ENCODE results near the gene C9orf50.

C9orf50 gene

GRCh38 chr9:129617167-129617566 is 3.7 kb downstream of the C9orf50 start:
- peak in 8 of 42 donors; percentile 23 to 75 (median 54) for DNase-seq
- intact Hi-C loops (cut with DNase I): loop anchor here (10.0 kb wide), 1 partner anchor 122 kb away; no protein-coding TSS in a partner anchor

GRCh38 chr9:129615407-129616285 is 5.3 kb downstream of the C9orf50 start:
- intact Hi-C loops (cut with DNase I): loop anchor here (10.0 kb wide), 1 partner anchor 121 kb away; no protein-coding TSS in a partner anchor
- no peak for DNase-seq

DNA sequence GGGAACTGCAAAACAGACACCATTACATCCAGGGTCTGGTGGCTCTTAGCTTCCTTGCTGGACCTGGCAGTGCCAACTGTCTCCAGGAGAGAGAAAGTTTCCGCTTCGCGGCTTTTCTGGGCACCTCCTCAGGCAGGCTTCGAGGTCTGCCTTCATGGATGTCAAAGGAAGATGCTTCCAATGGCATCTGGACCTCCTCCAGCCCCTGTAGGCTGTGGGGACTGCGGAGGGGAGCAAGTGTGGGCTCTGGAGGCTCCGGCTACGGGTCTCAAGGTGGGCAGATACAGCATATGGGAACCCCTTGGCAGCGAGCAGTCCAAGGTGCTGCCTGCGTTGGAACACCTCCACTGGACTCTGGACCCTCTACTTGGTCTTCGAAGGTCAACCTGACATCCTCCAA is 6.0 kb downstream of the C9orf50 start:
- no peak for DNase-seq
- intact Hi-C loops (cut with DNase I): loop anchor here (10.0 kb wide), 1 partner anchor 120 kb away; no protein-coding TSS in a partner anchor

DNA sequence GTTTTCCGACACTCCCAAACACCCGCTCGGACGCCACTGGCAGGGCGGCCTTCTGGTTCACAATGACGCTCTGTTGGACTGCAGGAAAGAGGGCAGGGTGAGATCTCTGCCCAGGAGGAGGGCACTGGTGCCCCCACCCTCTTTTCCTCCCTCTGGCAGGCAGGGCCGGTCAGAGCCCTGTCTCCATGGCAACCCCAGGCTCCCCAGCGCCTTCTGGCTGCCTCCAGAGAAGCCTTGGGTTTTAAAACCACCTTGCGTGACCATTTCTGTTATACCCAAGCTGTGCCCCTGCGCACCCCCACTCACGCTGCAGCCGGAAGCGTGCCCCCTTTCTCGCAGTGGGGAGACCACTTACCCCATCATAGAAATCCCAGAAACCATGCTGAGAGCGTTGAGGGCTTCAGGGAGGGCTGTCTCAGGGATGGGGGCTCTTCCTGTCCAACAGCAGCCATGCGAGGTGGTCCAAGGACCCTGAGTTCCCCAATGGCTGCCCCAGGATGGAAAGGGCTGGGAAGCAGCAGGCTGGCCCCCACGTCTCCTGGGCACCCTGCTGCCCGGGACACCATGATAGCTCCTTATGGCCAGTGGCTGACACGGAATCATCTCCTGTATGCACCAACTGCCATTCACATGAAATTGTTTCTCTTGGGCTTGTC is 7.3 kb downstream of the C9orf50 start:
- intact Hi-C loops (cut with DNase I): loop anchor here (10.0 kb wide), 1 partner anchor 119 kb away; no protein-coding TSS in a partner anchor
- peak; percentile 74 to 96 (median 88) for DNase-seq

DNA sequence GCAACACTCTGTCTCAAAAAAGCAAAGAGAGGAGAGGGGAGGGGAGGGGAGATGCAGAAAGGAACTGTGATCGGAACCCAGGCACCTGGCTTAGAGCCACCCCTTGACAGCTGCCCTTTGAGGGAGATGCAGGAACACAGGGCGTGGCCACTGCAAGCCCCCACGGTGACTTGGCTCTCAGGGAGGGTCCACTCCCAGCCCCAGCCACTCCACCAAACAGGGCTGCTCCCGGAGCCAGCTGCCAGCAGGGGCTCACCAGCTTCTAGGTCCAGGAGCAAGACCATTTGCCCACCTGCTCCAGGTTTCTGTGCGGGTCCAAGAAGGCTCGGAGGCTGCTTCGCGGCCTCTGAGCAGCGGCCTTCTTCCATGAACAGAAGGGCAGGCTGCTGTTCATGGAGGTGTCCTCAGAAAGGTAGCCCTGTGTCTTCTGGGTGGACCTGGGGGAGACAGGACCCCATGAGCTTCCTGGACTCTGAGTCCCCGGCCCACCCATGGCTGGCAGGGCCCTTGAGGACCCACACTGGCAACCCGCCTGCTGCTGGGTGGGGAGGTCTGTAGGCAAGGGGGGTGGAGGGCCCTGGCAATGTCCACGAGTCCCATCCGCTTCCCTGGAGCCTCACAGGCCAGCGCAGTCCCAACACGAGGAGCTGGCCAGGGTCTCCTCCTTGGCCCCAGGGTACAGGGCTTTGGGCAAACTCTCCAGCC is 7.9 kb downstream of the C9orf50 start:
- peak in 4 of 42 donors; percentile 47 to 62 (median 54) for DNase-seq
- intact Hi-C loops (cut with DNase I): loop anchor here (10.0 kb wide), 1 partner anchor 118 kb away; no protein-coding TSS in a partner anchor

DNA sequence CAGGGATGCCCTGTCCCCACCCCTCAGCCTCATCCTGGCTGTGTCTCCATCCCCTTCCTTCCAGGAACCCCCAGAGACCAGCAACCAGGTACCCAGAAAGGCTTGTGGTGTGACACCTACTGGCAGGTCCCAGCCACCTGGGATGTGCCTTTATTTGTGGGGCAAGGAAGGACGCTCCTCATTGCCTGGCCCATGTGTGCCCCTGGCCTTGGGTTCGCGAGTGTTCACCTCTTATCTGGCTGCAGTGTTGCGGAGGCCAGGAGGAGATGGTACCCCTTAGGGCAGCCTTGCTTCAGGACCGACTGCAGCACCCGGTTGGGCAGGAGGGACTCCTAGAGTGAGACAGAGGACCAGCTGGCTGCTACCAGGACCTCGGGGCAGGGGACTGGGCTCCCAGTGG is 8.8 kb downstream of the C9orf50 start:
- DNase-seq: no peak
- intact Hi-C loops (cut with DNase I): loop anchor here (10.0 kb wide), 1 partner anchor 117 kb away; no protein-coding TSS in a partner anchor

DNA sequence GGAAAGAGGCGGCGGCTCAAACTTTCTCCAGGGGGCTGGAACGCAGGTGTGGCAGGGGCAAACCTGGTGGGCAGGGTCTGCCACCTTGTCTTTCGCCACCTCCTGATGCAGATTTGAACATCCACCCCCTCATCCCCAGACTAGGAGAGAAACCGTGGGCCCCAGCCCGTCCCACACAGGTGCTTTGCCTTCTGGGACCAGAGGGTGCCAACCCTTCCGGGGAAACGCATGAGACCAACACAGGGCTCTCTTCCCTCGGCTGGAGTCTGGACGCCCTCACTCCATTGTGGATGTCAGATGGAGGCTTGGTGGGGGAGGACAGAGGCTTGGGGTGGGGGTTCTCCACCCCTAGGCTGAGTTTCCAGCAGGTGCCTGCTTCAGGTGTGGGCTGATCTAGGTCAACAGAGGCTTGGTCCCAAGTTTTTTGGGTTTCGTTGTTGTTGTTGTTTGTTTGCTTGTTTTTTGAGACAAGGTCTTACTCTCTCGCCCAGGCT is 9.5 kb downstream of the C9orf50 start:
- DNase-seq: no peak
- intact Hi-C loops (cut with DNase I): loop anchor here (2.0 to 10.0 kb wide), 3 partner anchors 117 to 473 kb away; no protein-coding TSS in a partner anchor

- intact Hi-C loops (cut with DNase I): loop anchor here (2.0 to 10.0 kb wide), 3 partner anchors 116 to 472 kb away; no protein-coding TSS in a partner anchor
- DNase-seq: peak; percentile 65 to 89 (median 80)
These were observed 10.2 kb downstream of the C9orf50 start for GRCh38 chr9:129610473-129611306.

- DNase-seq: no peak
- intact Hi-C loops (cut with DNase I): loop anchor here (2.0 to 10.0 kb wide), 3 partner anchors 115 to 471 kb away; no protein-coding TSS in a partner anchor
These were observed 10.8 kb downstream of the C9orf50 start for GRCh38 chr9:129610213-129610472.

GRCh38 chr9:129609486-129610212 is 11.3 kb downstream of the C9orf50 start:
- intact Hi-C loops (cut with DNase I): loop anchor here (2.0 to 10.0 kb wide), 3 partner anchors 115 to 471 kb away; no protein-coding TSS in a partner anchor
- no peak for DNase-seq

- no peak for DNase-seq
- intact Hi-C loops (cut with DNase I): no loop called here
These were observed 12.1 kb downstream of the C9orf50 start for GRCh38 chr9:129608561-129609481.

DNA sequence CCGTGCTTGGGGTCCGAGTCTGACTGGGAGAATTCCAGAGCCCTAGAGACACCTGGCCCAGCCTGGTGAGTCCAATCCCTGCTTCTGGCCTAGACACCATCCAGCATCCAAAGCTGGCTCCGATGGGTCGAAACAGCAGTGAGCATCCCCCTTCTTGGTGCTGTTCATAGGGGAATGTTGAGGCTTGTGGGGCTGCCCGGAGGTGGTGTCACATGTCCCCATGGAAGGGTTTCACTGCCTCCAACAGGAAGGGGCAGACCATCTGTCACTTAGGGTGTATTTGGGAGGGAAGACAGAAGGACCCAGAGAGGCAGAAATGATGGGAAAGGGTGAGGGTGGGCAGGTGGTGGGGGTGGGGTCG is 13.9 kb downstream of the C9orf50 start:
- intact Hi-C loops (cut with DNase I): no loop called here
- DNase-seq: no peak

GRCh38 chr9:129606161-129607026 is 14.5 kb downstream of the C9orf50 start:
- intact Hi-C loops (cut with DNase I): no loop called here
- no peak for DNase-seq

DNA sequence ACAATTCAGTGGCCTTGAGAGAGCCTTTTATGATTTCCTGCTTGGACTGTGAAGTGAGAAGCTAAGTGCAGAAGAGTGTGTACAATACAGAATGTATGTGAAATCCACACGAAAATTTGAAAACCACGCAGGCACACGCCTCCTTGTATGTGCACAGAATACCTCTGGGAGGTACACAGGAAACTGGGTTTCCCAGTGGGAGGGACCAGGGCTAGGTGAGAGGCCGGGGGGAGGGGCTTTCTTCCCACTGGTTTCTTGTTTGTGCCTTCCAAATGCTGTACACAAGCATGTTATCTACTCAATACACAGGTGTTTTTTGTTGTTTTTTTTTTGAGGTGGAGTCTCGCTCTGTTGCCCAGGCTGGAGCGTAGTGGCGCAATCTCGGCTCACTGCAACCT is 16.1 kb downstream of the C9orf50 start:
- no peak for DNase-seq
- intact Hi-C loops (cut with DNase I): no loop called here

DNA sequence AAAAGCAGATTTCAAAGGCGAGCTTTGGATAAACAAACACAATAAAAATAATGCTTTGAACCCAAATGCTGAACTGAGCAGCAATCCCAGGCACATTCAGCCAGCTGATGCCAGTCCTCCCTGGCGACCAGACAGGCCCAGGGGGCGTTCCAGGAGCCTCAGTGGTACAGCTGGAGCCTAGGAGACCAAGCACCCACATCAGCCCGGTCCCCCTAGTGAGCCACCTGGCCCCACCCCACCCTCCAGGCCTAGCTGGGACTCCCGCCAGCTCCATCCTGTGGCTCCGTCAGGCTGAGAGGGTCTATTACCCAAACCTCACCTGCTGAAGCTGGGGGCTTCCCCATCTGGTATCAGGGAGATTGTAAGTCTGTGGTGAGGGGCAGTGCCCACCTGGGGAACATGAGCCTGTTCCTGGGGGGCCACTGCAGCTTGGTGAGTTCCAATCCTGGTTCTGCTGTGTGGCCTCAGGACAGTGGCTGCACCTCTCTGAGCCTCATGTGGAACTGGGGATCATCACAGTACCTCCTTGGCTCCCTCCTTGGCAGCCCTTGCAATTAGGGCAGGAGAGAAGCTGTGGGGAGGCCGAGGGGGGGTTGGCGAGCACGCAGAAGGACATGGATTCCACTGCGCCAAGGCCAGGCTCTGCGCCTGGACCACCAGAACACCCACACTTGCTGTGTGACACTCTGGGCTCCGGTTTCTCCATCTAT is 16.7 kb downstream of the C9orf50 start:
- no peak for DNase-seq
- intact Hi-C loops (cut with DNase I): no loop called here
